ENCODE measurements around the gene CFAP52. TPM values are rescaled to one million over a fixed set of nuclear protein-coding genes. Genes with fewer than 3 reads are reported as not detected.
A peak's percentile ranks its signal among the peaks of the same experiment; 100 is the strongest.
"Not testable (repeated sequence)": the region's sequence is repeated elsewhere in the genome, so short reads cannot be mapped to it uniquely, and the experiment has no call there.

Gene CFAP52
- total RNA-seq, 1 donor from 2014 or later: not detected

GRCh38 chr17:9553181-9553580 lies 23.3 kb upstream of the CFAP52 start:
- no peaks in the 10 kb centered on the region for H3K4me1 Mint-ChIP-seq (ENCODE audit: low read depth)
- DNase-seq (ENCODE audit: low spot score): no peak
- no peaks in the 10 kb centered on the region for H3K27me3 Mint-ChIP-seq (ENCODE audit: insufficient read depth)
- no peaks in the 10 kb centered on the region for H3K36me3 Mint-ChIP-seq (ENCODE audit: low read depth)
- H3K9me3 Mint-ChIP-seq: no peaks in the 10 kb centered on the region
- no peak overlapping the region for H3K27ac Mint-ChIP-seq
- H3K4me3 Mint-ChIP-seq: no peak overlapping the region
- intact Hi-C loops (cut with micrococcal nuclease): loop anchor here (10.0 kb wide), 1 partner anchor 148 kb away; no protein-coding TSS in a partner anchor

DNA sequence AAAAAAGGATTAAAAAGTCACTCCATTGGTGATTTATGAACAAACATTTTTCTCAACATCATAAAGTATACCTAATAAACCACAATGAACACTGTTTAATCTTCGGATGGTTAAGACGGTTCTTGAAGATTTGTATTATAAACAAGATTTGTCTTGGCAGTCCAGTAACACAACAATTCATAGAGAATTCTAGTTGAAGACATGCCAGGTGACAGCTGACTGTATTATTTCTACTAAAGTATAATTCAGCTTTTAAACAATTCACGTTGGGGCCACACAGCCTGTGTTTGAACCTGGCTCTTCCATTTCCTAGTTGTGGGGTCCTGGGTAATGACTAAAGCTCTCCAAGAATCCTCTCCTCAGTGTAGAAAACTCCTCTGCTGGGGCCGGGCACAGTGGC lies 22.8 kb upstream of the CFAP52 start:
- H3K9me3 Mint-ChIP-seq: no peaks in the 10 kb centered on the region
- H3K27ac Mint-ChIP-seq: no peak overlapping the region
- no peaks in the 10 kb centered on the region for H3K27me3 Mint-ChIP-seq (ENCODE audit: insufficient read depth)
- H3K36me3 Mint-ChIP-seq (ENCODE audit: low read depth): no peaks in the 10 kb centered on the region
- no peak for DNase-seq (ENCODE audit: low spot score)
- H3K4me1 Mint-ChIP-seq (ENCODE audit: low read depth): no peaks in the 10 kb centered on the region
- no peak overlapping the region for H3K4me3 Mint-ChIP-seq
- intact Hi-C loops (cut with micrococcal nuclease): loop anchor here (10.0 kb wide), 1 partner anchor 149 kb away; no protein-coding TSS in a partner anchor

GRCh38 chr17:9554715-9555114 lies 21.7 kb upstream of the CFAP52 start:
- intact Hi-C loops (cut with micrococcal nuclease): loop anchor here (10.0 kb wide), 1 partner anchor 150 kb away; no protein-coding TSS in a partner anchor
- H3K27me3 Mint-ChIP-seq (ENCODE audit: insufficient read depth); H3K4me3 Mint-ChIP-seq; H3K27ac Mint-ChIP-seq; H3K36me3 Mint-ChIP-seq (ENCODE audit: low read depth); H3K4me1 Mint-ChIP-seq (ENCODE audit: low read depth); H3K9me3 Mint-ChIP-seq: not testable (repeated sequence)
- DNase-seq (ENCODE audit: low spot score): peak; percentile 19

DNA sequence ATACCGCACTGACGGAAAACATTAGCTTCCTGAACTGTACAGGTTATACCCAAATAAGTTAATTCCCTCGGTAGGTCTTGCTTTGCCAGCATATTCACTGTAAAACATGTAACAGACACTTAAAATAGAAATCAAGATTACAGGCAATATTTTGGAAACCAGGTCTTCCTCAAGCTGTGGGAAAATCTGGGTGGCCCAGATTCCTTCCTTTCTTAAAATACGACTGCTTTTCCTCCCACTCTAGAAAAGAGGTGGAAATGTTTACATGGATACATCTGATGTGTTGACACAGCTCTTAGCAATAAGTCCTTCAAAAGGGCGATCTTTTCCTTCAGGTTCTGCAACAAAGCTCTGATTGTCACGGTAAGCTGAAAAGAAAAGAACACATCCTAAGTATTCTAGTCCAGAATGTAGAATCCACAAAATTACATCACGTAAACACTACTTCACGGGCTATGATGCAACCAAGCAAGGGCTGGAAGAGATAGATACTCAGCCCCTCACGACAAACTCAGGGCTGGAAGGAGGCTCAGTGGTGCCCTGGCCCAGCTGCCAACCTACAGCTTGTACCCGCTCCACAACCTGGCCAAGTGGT lies 19.2 kb upstream of the CFAP52 start:
- DNase-seq (ENCODE audit: low spot score): no peak
- no peak overlapping the region for H3K27ac Mint-ChIP-seq
- H3K4me1 Mint-ChIP-seq (ENCODE audit: low read depth): no peaks in the 10 kb centered on the region
- no peaks in the 10 kb centered on the region for H3K9me3 Mint-ChIP-seq
- H3K27me3 Mint-ChIP-seq (ENCODE audit: insufficient read depth): no peaks in the 10 kb centered on the region
- intact Hi-C loops (cut with micrococcal nuclease): loop anchor here (10.0 kb wide), 1 partner anchor 152 kb away; no protein-coding TSS in a partner anchor
- no peaks in the 10 kb centered on the region for H3K36me3 Mint-ChIP-seq (ENCODE audit: low read depth)
- H3K4me3 Mint-ChIP-seq: no peak overlapping the region

- Mint-ChIP-seq H3K27me3 (ENCODE audit: insufficient read depth) (no peaks in the 10 kb centered on the region), H3K4me1 (ENCODE audit: low read depth) (no peaks in the 10 kb centered on the region), H3K27ac (no peak overlapping the region), H3K36me3 (ENCODE audit: low read depth) (peaks cover 2% of the 10 kb centered on the region), H3K4me3 (no peak overlapping the region), H3K9me3 (no peaks in the 10 kb centered on the region)
- intact Hi-C loops (cut with micrococcal nuclease): loop anchor here (10.0 kb wide), 1 partner anchor 153 kb away; no protein-coding TSS in a partner anchor
- no peak for DNase-seq (ENCODE audit: low spot score)
Measured at GRCh38 chr17:9557857-9558256, 18.6 kb upstream of the CFAP52 start.

DNA sequence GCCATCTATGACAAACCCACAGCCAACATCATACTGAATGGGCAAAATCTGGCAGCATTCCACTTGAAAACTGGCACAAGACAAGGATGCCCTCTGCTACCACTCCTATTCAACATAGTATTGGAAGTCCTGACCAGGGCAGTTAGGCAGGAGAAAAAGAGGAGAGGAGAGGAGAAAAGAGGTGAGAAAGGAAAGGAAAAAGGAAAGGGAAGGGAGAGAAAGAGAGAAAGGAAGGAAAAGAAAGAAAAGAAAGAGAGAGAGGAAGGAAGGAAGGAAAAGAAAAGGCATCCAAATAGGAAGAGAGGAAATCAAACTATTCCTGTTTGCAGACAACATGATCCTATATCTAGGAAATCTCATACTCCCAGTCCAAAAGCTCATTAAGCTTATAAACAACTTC lies 12.3 kb upstream of the CFAP52 start:
- Mint-ChIP-seq H3K27ac (no peak overlapping the region), H3K27me3 (ENCODE audit: insufficient read depth) (no peaks in the 10 kb centered on the region), H3K36me3 (ENCODE audit: low read depth) (peaks cover 33% of the 10 kb centered on the region), H3K9me3 (no peaks in the 10 kb centered on the region), H3K4me1 (ENCODE audit: low read depth) (peaks cover 19% of the 10 kb centered on the region), H3K4me3 (no peak overlapping the region)
- no peak for DNase-seq (ENCODE audit: low spot score)
- intact Hi-C loops (cut with micrococcal nuclease): no loop called here

- Mint-ChIP-seq H3K27me3 (ENCODE audit: insufficient read depth) (no peaks in the 10 kb centered on the region), H3K4me3 (no peak overlapping the region), H3K9me3 (no peaks in the 10 kb centered on the region), H3K36me3 (ENCODE audit: low read depth) (peaks cover 33% of the 10 kb centered on the region), H3K27ac (no peak overlapping the region), H3K4me1 (ENCODE audit: low read depth) (peaks cover 19% of the 10 kb centered on the region)
- no peak for DNase-seq (ENCODE audit: low spot score)
- intact Hi-C loops (cut with micrococcal nuclease): no loop called here
Measured at GRCh38 chr17:9566067-9566466, 10.4 kb upstream of the CFAP52 start.

- H3K4me3 Mint-ChIP-seq; H3K9me3 Mint-ChIP-seq; intact Hi-C loops (cut with micrococcal nuclease); DNase-seq (ENCODE audit: low spot score); H3K27me3 Mint-ChIP-seq (ENCODE audit: insufficient read depth): not testable (repeated sequence)
- Mint-ChIP-seq H3K36me3 (ENCODE audit: low read depth) (peaks cover 33% of the 10 kb centered on the region), H3K27ac (peak overlapping the region; percentile 10), H3K4me1 (ENCODE audit: low read depth) (peaks cover 19% of the 10 kb centered on the region)
Measured at GRCh38 chr17:9566739-9567138, 9.7 kb upstream of the CFAP52 start.

DNA sequence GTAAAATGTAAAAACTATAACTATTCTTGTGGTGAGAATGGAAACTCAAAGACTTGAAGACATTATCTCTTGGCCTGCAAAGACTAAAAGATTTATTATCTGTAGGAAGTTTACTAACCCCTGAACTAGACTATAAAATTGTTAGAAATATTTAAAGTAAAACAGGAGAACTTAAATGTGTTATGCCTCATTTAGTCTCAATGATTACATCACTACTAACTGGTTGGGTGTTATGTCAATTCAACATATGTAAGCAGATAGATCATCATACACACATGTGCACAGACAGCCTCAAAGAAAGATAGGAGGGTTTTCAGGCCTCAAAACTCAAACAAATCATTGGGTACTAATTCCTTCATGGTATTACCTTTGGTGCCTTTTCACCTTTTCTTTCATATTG lies 8.4 kb upstream of the CFAP52 start:
- no peak overlapping the region for H3K4me3 Mint-ChIP-seq
- H3K9me3 Mint-ChIP-seq: no peaks in the 10 kb centered on the region
- H3K36me3 Mint-ChIP-seq (ENCODE audit: low read depth): peaks cover 32% of the 10 kb centered on the region
- intact Hi-C loops (cut with micrococcal nuclease): no loop called here
- DNase-seq (ENCODE audit: low spot score): no peak
- no peak overlapping the region for H3K27ac Mint-ChIP-seq
- peaks cover 19% of the 10 kb centered on the region for H3K4me1 Mint-ChIP-seq (ENCODE audit: low read depth)
- no peaks in the 10 kb centered on the region for H3K27me3 Mint-ChIP-seq (ENCODE audit: insufficient read depth)

- Mint-ChIP-seq H3K27me3 (ENCODE audit: insufficient read depth) (no peaks in the 10 kb centered on the region), H3K36me3 (ENCODE audit: low read depth) (peaks cover 28% of the 10 kb centered on the region), H3K27ac (no peak overlapping the region), H3K4me3 (no peak overlapping the region), H3K4me1 (ENCODE audit: low read depth) (peaks cover 25% of the 10 kb centered on the region), H3K9me3 (no peaks in the 10 kb centered on the region)
- intact Hi-C loops (cut with micrococcal nuclease): no loop called here
- DNase-seq (ENCODE audit: low spot score): no peak
Measured at GRCh38 chr17:9568957-9569588, 7.4 kb upstream of the CFAP52 start.

DNA sequence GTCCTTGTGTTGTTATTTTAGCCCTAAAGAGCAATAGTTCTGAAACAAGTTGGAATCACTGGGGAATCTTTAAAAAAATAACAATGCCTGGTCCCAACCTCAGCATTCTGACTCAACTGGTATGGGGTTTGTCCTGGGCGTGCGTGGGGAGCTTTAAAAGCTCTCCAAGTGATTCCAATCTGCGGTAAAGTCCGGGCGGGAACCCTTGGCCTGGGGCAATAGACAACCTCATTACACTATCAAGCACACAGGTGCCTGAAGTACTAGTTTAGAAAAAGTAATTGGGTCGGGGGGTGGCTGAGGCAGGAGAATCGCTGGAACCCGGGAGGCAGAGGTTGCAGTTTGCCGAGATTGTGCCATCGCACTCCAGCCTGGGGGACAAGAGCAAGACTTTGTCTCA lies 5.2 kb upstream of the CFAP52 start:
- no peak for DNase-seq (ENCODE audit: low spot score)
- Mint-ChIP-seq H3K4me1 (ENCODE audit: low read depth) (peaks cover 18% of the 10 kb centered on the region), H3K36me3 (ENCODE audit: low read depth) (peaks cover 20% of the 10 kb centered on the region), H3K27me3 (ENCODE audit: insufficient read depth) (no peaks in the 10 kb centered on the region), H3K9me3 (no peaks in the 10 kb centered on the region), H3K4me3 (no peak overlapping the region), H3K27ac (no peak overlapping the region)
- intact Hi-C loops (cut with micrococcal nuclease): no loop called here

DNA sequence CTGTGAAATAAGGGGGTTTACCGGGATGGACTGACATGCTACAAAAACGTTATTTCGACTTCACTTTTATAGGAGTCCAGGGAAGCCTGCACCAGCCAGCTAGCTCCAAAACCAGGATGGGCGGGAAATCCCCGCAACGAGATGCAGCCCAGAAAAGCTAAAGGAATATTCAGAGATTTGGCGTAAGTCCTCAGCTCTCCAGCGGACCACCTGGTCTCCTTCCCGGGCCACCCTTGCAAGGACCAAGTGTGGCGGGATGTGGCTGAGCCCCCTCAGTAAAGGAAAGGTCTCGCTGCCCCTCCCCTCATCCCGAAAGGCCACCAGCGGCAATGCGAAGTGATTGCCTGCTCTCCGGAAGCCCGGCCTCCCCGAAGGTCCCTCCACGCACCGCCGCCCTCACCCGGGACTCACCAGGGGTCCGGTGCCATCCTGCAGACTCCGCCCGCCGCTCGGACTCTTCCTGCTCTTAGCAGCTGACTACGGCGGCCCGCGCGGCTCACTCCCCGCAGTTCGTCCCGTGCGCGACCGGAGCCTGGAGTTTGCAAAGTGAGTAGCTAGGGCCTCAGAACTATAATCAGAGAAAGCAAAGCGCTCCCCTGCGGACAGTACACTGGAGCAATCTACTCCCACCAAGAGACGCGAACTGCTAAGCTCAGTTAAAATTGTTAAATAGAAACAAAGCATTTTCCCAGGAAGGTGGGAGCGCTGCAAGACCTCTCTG lies 901 bp upstream of the CFAP52 start, which contains the start of gene STX8:
STX8 (minus strand) TSS at position 440 of the 721 bp plus-strand sequence; CDS start at position 428, 12 bp downstream.
- H3K9me3 Mint-ChIP-seq: no peaks in the 10 kb centered on the region
- H3K27ac Mint-ChIP-seq: peak within 1 kb of the TSS; percentile 83
- DNase-seq (ENCODE audit: low spot score): peak; percentile 74
- H3K36me3 Mint-ChIP-seq (ENCODE audit: low read depth): no peaks in the 10 kb centered on the region
- peaks cover 18% of the 10 kb centered on the region for H3K4me1 Mint-ChIP-seq (ENCODE audit: low read depth)
- H3K27me3 Mint-ChIP-seq (ENCODE audit: insufficient read depth): no peaks in the 10 kb centered on the region
- peak within 1 kb of the TSS; percentile 99 for H3K4me3 Mint-ChIP-seq
- intact Hi-C loops (cut with micrococcal nuclease): loop anchor here (2.0 kb wide), 1 partner anchor 69 kb away; the partner anchor contains the start of gene USP43

GRCh38 chr17:9577373-9577709 lies 899 bp downstream of the CFAP52 start:
- Mint-ChIP-seq H3K4me1 (ENCODE audit: low read depth) (peaks cover 18% of the 10 kb centered on the region), H3K36me3 (ENCODE audit: low read depth) (no peaks in the 10 kb centered on the region), H3K27ac (no peak overlapping the region), H3K9me3 (no peaks in the 10 kb centered on the region), H3K27me3 (ENCODE audit: insufficient read depth) (peaks cover 5% of the 10 kb centered on the region), H3K4me3 (no peak overlapping the region)
- intact Hi-C loops (cut with micrococcal nuclease): loop anchor here (2.0 kb wide), 1 partner anchor 67 kb away; the partner anchor contains the start of gene USP43
- DNase-seq (ENCODE audit: low spot score): no peak
